ENCODE measurements around the gene RNF212.
"Not testable (repeated sequence)": the region's sequence is repeated elsewhere in the genome, so short reads cannot be mapped to it uniquely, and the experiment has no call there.

Gene RNF212

GRCh38 chr4:1113311-1114009, at the start of gene RNF212:
TSS of gene RNF212 (minus strand) at chr4:1113564. CDS start at chr4:1113464, 100 bp downstream.
- DNase-seq (ENCODE audit: low spot score) = no peak

- DNase-seq (ENCODE audit: low spot score) = no peak
Observed at GRCh38 chr4:1160351-1160750, 47.0 kb upstream of the RNF212 start.

GRCh38 chr4:1156069-1156468, 42.7 kb upstream of the RNF212 start:
- DNase-seq (ENCODE audit: low spot score) = no peak

GRCh38 chr4:1155314-1155713, 42.0 kb upstream of the RNF212 start:
- no peak for DNase-seq (ENCODE audit: low spot score)

- DNase-seq (ENCODE audit: low spot score) = peak; percentile 30
Observed at GRCh38 chr4:1154523-1155182, 41.3 kb upstream of the RNF212 start.

GRCh38 chr4:1154126-1154522, 40.8 kb upstream of the RNF212 start:
- DNase-seq (ENCODE audit: low spot score) = no peak

- DNase-seq (ENCODE audit: low spot score) = no peak
Observed at GRCh38 chr4:1153567-1154090, 40.3 kb upstream of the RNF212 start.

- no peak for DNase-seq (ENCODE audit: low spot score)
Observed at GRCh38 chr4:1152290-1152689, 38.9 kb upstream of the RNF212 start.

GRCh38 chr4:1151541-1151940, 38.2 kb upstream of the RNF212 start:
- no peak for DNase-seq (ENCODE audit: low spot score)

- no peak for DNase-seq (ENCODE audit: low spot score)
Observed at GRCh38 chr4:1150875-1151274, 37.5 kb upstream of the RNF212 start.

GRCh38 chr4:1139860-1140259, 26.5 kb upstream of the RNF212 start:
- no peak for DNase-seq (ENCODE audit: low spot score)

GRCh38 chr4:1137850-1138249, 24.5 kb upstream of the RNF212 start:
- no peak for DNase-seq (ENCODE audit: low spot score)

GRCh38 chr4:1137063-1137776, 23.9 kb upstream of the RNF212 start:
- no peak for DNase-seq (ENCODE audit: low spot score)

GRCh38 chr4:1136048-1136447, 22.7 kb upstream of the RNF212 start:
- no peak for DNase-seq (ENCODE audit: low spot score)

- no peak for DNase-seq (ENCODE audit: low spot score)
Observed at GRCh38 chr4:1133033-1133432, 19.7 kb upstream of the RNF212 start.

GRCh38 chr4:1130316-1131186, 17.2 kb upstream of the RNF212 start:
- DNase-seq (ENCODE audit: low spot score) = peak; percentile 58

- no peak for DNase-seq (ENCODE audit: low spot score)
Observed at GRCh38 chr4:1126506-1126905, 13.1 kb upstream of the RNF212 start.

GRCh38 chr4:1125466-1125865, 12.1 kb upstream of the RNF212 start:
- DNase-seq (ENCODE audit: low spot score) = not testable (repeated sequence)

GRCh38 chr4:1124818-1125217, 11.5 kb upstream of the RNF212 start:
- no peak for DNase-seq (ENCODE audit: low spot score)

GRCh38 chr4:1122505-1122904, 9.1 kb upstream of the RNF212 start:
- DNase-seq (ENCODE audit: low spot score) = no peak

GRCh38 chr4:1116838-1117237, 3.5 kb upstream of the RNF212 start:
- DNase-seq (ENCODE audit: low spot score) = no peak

Data from SW480 (cell line).